Measurements from ENCODE around the gene STRADA.
"Not testable (repeated sequence)": the region's sequence is repeated elsewhere in the genome, so short reads cannot be mapped to it uniquely, and the experiment has no call there.

Gene STRADA

DNA sequence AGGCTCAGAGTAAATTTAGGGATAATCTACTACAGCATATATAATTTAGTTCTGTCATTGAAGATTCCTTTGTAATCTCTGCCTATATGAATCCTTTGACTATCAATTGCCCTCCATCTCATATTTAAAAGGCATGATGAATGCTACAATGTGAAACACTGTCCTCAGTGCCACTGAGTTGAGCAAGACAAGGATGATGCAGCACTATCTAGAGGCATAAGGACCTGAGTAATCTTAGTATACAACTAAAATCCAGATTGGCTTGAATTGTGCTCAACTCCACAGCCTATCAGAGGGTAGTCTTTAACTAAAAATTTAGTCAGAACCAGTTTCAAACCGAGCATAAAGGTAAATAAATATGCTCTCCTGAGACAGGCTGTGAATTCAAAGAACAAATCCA, 11.6 kb upstream of the STRADA start:
- no peak for DNase-seq

DNA sequence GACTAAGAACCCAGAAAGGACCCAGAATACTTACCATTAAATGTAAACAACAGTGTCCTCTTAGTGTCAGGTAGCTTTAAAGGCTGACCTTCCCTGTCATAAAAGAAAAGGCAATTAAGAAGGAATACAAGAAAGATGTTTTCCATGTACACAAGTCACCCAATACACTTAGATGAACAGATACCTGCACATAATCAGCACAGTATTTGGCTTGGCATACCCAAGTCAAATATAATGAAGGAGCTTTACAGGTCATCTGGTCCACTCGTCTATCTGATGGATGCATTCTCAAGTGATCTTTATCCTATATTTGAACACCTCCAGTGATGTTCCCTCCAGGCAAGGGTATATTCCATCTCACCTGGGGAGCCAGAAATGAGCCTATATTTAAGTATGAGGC, 11.1 kb upstream of the STRADA start:
- no peak for DNase-seq

DNA sequence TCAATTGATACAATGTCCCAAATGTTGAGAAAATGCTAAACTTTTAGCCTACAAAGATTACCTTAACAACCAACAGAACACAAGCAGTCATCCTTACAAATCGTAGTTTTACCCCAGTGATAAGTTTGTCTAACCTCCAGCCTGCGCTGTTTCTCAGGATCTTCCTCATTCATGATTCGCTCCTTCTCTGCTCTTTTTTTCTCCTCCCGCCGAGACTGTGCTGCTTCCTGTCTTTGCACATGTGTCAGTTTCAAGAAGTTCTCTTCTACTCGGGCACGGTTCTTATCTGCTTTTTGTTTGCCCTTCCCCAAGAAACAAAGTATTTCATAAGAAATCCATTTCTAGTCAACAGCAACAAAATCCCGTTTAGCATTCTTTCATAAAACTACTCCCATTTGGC, 10.2 kb upstream of the STRADA start:
- no peak for DNase-seq

DNA sequence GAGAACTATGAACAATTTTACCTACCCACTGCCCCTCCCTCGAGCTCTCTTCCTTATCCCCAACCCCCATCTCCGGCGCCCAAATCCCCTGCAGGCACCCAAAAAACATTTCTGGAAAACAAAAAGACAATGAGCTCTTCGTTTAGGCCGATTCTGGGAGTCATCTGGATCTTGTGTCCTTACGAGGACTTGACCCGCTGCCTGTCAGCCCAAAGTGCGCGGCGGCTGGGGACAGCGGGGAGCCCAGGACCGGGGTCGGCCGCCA, 524 bp downstream of the STRADA start:
- no peak for DNase-seq

DNA sequence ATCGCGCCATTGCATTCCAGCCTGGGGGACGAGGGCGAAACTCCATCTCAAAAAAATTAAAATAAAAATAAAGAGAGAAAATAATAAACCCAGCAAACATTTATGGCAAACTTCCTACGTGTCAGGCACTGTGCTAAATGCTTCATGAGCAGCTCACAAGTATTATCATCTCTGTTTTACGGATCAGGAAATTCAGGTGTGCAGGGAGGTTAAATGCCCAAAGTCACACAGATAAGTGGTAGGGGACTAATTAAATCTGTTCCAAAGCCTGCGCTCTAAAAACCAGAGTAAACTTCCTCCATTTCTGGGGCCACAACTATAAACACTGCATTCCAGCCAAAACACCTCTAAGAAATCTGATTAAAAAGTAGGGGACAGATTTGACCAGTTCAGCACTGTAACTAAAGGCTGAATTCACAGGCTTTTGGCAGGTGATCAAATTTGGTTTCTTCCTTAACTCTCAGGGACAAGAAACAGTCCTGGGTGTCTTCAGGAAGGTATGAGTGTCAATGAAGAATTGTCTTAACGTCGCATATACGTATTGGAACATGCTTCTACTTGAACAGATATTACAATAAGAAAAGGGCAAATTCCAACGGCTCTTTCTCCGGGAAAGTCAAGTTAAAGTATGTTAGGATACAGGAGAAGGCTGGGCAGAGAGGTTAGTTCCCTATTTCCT, 996 bp downstream of the STRADA start:
- DNase-seq: no peak

DNA sequence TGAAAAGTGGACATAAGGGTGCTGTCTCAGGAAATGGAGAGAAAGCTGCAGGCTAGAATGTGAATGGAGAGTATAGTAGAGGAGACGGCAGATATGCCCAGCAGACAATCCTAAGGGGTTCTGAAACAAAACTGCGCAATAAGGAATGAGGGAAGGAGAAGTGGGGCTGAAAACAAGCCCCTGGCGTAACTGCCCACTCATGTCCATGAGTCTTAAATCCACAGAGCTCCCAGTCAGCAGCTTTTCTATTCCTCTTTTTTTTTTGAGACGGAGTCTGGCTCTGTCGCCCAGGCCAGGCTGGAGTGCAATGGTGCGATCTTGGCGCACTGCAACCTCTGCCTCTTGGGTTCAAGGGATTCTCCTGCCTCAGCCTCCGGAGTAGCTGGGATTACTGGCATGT, 5.9 kb downstream of the STRADA start:
- DNase-seq: no peak

DNA sequence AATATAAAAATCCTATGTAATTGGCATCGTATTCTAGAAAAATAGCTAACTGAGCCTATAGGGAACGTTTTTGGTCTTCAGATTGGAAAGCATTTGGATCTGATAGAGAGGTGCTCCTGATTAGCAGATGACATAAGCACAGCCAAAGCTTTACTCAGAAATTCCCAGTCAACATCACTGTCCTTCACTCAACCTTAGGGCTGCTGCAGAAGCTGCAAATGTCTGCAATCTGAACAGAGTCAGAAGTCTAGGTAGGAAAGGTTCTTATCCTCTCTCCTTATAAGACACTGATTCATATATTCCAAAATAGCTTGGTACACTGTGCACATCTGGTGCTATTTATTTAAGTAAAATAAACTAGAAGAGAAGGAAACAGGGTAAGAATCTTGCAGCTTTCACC, 19.2 kb downstream of the STRADA start:
- no peak for DNase-seq

DNA sequence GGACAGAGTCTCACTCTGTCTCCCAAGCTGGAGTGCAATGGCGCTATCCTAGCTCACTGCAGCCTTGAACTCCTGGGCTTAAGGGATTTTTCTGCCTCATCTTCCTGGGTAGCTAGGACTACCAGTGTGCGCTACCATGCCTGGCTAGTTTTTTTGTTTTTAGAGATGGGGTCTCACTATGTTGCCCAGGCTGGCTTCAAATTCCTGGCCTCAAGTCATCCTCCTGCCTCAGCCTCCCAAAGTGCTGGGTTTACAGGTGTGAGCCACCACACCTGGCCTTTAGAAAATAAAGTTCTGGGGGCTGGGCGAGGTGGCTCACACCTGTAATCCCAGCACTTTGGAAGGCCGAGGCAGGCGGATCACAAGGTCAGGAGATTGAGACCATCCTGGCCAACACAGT, 21.4 kb downstream of the STRADA start:
- not testable (repeated sequence) for DNase-seq

DNA sequence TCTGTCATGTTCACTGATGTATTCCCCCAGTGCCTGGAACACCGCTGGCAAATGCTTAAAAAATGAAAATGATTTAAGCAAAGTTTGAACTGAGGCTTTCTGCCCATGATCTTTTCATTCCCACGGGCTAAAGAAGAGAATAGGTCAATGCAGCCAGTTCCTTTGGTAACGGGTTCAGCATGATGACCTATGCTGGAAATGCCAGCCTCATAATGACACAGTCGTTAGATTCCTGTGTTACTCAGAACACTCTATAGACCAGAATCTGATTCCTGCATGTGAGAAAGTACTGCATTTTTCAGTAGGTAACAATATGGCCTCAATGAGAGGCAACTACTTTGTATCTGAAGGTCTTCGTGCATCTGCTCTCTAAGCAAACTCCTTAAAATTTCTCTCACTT, 22.6 kb downstream of the STRADA start:
- no peak for DNase-seq

DNA sequence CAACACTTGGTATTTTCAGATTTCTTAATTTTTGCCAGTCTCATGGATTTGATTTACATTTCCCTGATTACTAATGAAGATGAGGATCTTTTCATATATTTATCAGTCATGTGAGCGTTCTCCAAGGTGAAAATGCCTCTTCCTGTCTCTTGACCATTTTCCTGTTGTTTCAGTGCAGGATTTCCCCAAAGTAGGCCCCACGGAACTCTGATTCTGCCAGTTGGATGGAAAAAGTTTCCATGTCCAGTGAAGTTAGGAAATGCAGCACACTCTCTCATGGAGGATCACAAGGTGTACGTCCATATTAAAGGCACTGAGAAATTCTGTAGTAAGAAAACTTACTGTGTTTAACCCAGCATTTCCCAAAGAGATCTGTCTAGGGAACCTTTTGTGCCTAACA, 25.2 kb downstream of the STRADA start:
- no peak for DNase-seq

DNA sequence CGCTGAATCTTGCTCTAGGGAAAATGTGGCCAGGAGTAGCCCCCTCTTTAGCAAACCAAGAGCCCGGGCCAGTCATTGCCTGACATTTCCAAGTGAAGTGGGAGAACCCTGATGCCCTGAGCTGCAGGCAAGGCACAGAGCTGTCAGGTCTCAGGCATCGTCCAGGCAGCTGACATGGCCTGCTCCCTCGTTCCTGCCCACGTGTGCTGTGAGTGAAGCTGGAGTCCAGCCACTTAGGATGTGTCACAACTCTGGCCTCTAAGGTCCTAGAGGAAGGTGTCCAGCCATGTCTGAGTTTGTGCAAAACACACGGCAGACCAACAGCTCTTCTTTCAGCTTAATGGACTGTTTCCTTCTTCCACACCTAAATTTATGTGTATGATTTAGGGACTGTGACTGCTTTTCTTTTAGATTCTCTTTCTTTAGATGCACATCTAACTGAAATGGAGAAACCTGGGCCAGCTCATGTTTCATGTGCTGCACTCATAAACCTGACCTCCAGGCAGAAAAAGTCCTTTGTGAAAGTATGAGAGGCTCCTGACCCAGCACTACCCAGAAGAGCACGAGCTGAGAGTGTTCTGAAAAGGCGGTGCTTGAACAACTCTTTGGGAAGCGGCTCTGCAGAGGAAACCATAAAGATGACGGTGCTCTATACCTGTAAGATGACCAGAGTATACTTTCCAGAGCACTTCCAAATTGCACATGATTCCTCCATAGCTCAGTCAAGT, 26.9 kb downstream of the STRADA start:
- DNase-seq: no peak

DNA sequence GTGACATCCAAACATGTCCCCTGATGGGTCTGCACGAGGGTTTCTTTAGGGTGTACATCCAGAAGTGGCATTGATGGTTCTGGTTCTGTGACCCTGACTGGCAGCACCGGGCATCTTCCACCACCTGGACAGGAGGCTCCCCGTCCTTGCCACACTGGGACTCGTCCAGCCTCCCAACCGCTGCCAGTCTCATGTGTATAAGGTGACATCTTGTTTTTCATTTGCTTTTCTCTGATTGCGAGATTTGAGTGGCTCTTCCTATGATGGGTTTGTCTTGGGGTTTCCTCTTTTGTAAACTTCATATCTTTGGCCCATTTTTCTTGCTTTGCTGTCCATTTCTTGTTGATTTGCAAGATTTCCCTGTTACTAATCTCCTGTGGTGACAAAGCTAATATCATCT, 32.5 kb downstream of the STRADA start:
- DNase-seq: no peak

DNA sequence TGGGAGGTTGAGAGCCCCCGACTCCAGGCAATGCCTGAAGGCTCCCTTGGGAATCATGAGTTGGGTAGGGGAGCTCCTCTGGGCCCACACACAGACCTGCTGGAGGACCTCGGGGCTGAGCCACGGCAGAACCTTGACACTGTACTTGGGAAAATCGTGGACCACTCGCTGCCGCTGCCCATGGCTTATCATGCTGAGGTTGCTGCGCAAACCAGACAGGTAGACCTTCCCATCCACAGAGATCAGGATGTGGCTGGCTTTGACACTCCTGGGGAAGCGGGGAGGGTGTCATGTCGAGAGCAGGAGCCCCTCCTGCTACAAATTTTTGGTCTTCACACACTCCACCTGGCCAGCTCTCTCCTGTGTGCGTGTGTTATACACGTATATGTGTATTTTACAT, 34.4 kb downstream of the STRADA start:
- no peak for DNase-seq

DNA sequence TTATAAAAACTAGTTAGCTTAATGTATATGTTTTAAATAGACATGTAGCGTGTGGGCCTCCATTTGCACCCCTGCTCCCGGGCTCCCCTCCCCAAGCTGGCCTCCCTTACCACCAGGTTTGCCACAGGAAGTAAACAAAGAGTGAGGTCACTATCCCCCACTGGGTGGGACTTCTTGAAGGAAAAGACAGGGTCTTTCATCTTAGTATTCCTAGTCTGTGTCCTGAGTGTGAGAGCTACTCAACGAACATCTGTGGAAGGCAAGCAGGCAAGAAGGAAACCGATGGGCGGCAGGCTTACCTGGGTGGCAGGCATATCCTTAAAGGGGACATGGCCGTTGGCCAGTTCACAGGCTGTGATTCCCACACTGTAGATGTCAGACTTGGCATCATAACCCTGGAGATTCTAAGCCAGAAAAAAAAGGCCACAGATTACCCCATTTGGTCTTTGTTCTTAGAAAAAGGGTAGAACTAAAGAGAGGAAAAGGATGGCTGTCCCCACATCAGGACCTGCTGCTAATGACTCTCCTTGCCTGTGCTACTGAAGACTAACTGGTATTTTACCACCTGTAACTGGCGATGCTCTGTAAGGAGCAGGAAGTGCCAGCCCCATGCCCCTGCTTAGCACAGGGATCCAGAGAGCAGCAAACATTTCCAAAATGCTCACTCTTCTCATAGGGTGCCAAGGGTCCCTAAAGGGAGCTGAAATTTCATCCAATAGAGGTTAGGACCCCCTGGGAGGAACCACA, 35.1 kb downstream of the STRADA start:
- DNase-seq: no peak

DNA sequence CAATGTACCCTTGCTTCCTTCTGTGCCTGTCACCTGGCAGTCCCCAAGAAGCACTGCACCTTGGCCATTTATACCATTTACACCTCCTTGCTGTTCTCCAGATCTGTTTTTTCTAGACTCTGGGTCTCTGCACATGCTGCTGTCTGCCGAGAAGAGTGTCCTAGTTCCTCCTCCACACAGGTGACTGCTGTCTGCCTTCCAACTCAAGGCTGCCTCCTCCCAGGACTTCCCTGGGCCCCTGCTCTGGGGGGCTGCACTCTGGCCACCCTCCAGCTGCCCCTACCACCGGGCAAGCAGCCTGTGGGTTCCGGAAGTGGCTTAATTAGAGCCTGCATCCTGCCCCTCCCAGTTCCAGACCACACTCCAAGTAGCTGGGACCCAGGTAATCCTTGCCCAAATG, 35.9 kb downstream of the STRADA start:
- DNase-seq: no peak

DNA sequence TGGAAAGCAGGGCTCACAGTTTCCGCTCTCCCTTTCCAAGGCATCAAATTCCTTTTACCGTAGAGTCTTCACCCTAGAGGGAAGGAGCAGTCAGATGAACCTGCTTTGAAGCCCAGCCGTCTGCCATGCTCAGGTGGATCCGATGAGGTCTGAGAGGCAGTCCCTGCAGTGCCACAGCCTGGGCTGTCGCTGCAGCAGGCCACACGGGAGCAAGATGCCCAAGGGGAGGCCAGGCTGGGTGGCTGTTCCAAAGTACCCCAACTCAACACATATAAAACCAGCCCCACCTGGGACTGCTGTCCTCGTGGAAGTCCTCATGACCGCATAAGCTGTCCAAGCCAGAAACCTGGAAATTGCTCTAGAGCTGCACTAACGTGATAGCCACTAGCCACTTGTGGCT, 36.8 kb downstream of the STRADA start:
- DNase-seq: no peak

DNA sequence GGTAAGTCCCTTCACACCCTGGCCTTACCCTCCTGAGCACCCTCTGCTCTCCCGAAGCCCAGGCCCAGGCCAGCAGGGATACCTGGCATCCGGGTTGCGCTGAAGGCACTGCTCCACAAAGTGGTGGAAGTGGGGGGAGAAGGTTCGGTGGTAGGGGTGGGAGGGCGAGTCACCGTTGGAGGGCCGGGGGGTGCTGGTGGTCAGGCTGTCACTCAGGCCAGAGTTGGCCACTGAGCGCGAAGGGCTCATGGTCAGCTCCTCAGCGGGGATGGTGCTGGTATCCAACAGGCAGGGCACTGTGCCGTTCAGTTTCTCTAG, 37.4 kb downstream of the STRADA start:
- DNase-seq: no peak

DNA sequence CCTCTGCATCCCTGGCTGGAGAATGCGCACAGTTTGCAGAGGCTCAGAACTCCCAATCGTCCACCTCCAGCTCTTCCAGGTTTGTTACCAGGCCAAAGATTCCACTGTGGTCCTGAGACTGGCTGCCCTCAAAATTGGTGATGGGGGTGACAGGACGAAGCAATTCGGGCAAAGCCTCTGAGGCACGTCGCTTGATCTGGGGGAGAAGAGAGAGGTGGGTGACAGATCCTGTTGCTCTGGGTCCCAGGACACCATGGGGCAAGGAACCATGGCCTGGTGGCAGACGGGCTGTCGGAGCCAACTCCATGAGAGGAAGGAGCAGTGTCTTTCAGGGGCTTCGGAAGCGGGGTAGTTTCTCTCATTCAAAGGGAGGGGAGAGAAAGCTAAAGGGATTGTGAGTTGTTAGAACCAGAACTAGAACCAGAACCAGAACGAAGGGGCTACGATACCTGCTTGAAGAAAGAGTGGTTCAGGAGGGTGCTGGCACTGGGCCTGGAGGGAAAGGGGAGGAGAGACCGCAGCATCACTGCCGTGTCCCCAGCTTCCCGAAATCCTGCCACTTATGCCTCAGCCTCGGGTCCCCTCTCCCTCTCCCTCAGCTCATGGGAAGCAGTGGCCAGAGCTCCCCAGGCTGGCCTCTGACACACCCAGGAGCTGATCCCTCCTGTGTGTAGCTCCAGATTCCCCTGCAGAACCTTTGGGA, 37.9 kb downstream of the STRADA start:
- DNase-seq: no peak

DNA sequence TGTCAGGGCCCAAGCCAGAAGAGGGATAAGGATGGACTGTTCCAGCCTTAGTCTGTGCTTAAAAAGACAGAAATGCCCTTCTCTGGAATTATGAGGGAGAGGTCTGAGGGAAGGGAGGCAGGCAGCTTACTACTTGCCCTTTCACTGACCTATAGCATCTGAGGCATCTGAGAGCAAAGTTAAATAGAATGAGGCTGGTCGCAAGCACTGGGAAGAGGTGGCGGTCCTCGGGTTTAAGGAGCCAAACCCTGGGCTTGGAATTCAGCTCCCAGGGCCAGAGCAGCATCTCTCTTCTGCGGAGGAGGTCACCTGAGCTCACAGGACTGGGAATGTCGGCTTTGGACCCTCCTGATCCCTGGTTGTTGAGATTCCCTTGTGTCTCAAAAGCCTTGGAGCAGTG, 38.6 kb downstream of the STRADA start:
- no peak for DNase-seq

DNA sequence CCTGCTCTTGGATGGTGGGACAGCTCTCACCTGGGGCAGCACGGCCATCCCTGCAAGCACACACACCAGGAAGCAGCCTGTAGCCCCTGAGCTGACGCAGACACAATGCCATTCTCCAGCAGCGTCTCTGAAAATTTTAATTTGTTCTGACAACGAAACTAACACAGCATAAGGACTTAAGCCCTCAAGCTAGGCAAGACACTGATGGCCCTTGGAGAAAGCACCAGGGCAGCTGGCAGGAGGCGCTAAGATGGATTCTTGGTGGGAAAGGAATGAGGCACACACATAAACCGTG, 38.9 kb downstream of the STRADA start:
- DNase-seq: no peak

DNA sequence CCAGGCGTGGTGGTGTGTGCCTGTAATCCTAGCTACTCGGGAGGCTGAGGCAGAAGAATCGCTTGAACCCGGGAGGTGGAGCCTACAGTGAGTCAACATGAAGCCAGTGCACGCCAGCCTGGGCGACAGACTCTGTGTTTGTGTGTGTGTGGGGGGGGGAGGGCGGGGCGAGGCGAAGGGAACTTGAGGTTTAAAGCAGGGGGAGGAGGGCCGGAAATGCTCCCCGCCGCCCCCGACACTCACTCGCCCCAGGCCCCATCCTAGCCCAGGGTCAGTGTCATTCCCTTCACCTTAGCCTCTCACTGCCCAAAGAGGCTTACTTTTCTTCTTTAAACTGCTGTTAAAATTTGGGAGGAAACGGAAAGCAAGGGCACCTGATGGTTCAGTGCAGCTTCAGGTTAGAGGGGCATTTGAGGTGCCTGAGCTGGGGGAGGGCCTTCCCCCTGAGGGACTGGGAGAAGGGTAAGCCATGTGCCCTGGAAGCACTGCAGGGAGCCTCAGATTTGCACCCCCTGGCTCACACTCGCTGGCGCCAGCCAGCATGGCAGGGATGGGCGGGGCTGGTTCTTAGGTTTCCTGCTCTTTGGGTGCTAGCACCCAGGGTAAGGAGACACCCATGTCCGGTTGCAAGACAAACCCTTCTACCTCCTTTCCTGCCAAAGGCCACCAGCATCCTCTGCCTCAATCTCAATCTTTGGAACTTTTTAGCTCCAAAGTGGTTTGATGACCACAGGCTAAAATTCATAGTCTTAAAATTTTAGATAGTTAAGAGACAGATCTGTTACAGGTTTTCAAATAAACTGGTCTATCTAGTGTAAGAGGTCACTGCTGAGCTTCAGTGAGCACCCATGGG, 39.5 kb downstream of the STRADA start:
- no peak for DNase-seq

DNA sequence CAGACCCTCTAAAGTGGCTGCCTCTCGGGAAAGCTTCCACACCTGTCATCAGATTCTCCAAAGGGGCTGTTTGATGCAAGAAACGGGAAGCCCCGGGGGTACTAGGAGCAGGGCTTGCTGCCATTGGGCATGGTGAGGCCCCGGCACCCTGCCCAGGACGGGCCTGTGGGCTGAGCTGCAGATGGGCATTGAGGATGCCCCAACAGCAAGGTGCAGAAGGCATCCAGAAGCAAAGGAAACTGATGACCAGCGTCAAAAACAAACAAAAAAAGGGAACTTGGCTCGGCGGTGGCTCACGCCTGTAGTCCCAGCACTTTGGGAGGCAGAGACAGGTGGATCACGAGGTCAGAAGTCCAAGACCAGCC, 40.2 kb downstream of the STRADA start:
- no peak for DNase-seq
